ENCODE measurements around the gene ZFP90.

- TF ChIP-seq SUZ12 (IDR thresholded peaks at IDR 0.05; ENCODE audit: extremely low read depth, insufficient read depth, insufficient read length) = no peak
- no peak for TF ChIP-seq YY1 (IDR thresholded peaks at IDR 0.05; ENCODE audit: insufficient read depth, insufficient read length)
- TF ChIP-seq ZNF274 (IDR thresholded peaks at IDR 0.05; ENCODE audit: low read depth, low read length) = no peak
Measured at GRCh38 chr16:68492151-68492542, 46.9 kb upstream of the ZFP90 start.

Measured in NT2/D1 (cell line).